Mesendoderm (in vitro differentiated cells): ENCODE data around the gene CDH23.

Source experiments
- DNase-seq: peaks from one replicate; pipeline ENCODE4 v3.0.0; 2013
- H2AK5ac ChIP-seq: 2 replicates; pipeline ENCODE4 v1.6.1; 2013; ENCODE audit warnings: low read length, inconsistent platforms
- H2BK120ac ChIP-seq: 2 replicates; pipeline ENCODE4 v1.6.1; 2013; ENCODE audit warnings: low read depth, mild to moderate bottlenecking, low read length, moderate library complexity, mixed read lengths
- H2BK15ac ChIP-seq: replicated peaks from 2 replicates; pipeline ENCODE4 v1.6.1; 2013; ENCODE audit warnings: low read depth, mild to moderate bottlenecking, moderate library complexity
- H2BK5ac ChIP-seq: 2 replicates; pipeline ENCODE4 v1.6.1; 2013; ENCODE audit warnings: low read length, inconsistent platforms
- H3K18ac ChIP-seq: 2 replicates; pipeline ENCODE4 v1.6.1; 2013; ENCODE audit warnings: mild to moderate bottlenecking, low read length, mixed read lengths
- H3K23ac ChIP-seq: one replicate; pipeline ENCODE4 v1.6.1; 2013; ENCODE audit warnings: low read length
- H3K27ac ChIP-seq: 2 replicates; pipeline ENCODE4 v1.5.1; 2013; ENCODE audit warnings: low read depth, mild to moderate bottlenecking, inconsistent platforms, low read length, moderate library complexity
- H3K27me3 ChIP-seq: 2 replicates; pipeline ENCODE4 v1.6.1; 2013; ENCODE audit warnings: low read length, control low read depth, mild to moderate bottlenecking, inconsistent platforms; ENCODE audit not compliant: insufficient read depth, poor library complexity
- H3K36me3 ChIP-seq: 2 replicates; pipeline ENCODE4 v1.6.1; 2013; ENCODE audit warnings: low read length, inconsistent platforms; ENCODE audit not compliant: control insufficient read depth, insufficient read depth
- H3K4ac ChIP-seq: one replicate; pipeline ENCODE4 v1.6.1; 2013; ENCODE audit warnings: low read depth, mild to moderate bottlenecking, low read length, moderate library complexity
- H3K4me1 ChIP-seq: 2 replicates; pipeline ENCODE4 v1.6.1; 2013; ENCODE audit warnings: low read depth, low read length, inconsistent platforms; ENCODE audit not compliant: control insufficient read depth
- H3K4me2 ChIP-seq: 2 replicates; pipeline ENCODE4 v1.6.1; 2013; ENCODE audit warnings: low read length
- H3K4me3 ChIP-seq: 2 replicates; pipeline ENCODE4 v1.5.1; 2013; ENCODE audit warnings: mild to moderate bottlenecking, low read length
- H3K56ac ChIP-seq: one replicate; pipeline ENCODE4 v1.6.1; 2013; ENCODE audit warnings: low read length
- H3K79me1 ChIP-seq: 2 replicates; pipeline ENCODE4 v1.6.1; 2013; ENCODE audit warnings: low read length, inconsistent platforms
- H3K79me2 ChIP-seq: 2 replicates; pipeline ENCODE4 v1.6.1; 2013; ENCODE audit warnings: mild to moderate bottlenecking, low read length; ENCODE audit not compliant: control insufficient read depth, insufficient read depth
- H3K9ac ChIP-seq: 2 replicates; pipeline ENCODE4 v1.6.1; 2013; ENCODE audit warnings: low read length, inconsistent platforms
- H4K5ac ChIP-seq: one replicate; pipeline ENCODE4 v1.6.1; 2013; ENCODE audit warnings: low read length
- H4K8ac ChIP-seq: one replicate; pipeline ENCODE4 v1.6.1; 2013; ENCODE audit warnings: low read depth, mild to moderate bottlenecking, control low read depth, low read length, moderate library complexity
- WGBS: extraction: QIAGEN DNeasy Blood & Tissue Kit; methylation state at CpG from one replicate; pipeline ENCODE4 v1.1.7; 2013; ENCODE audit warnings: low lambda C conversion rate, missing lambda C conversion rate; ENCODE audit not compliant: insufficient coverage; ENCODE audit errors: extremely low coverage; 5-methylcytosine and 5-hydroxymethylcytosine counted together

CDH23 gene

GRCh38 chr10:71712572-71713134 lies 315.9 kb downstream of the CDH23 start:
- H3K4me2 ChIP-seq = no peak overlapping the region
- no peak overlapping the region for H3K9ac ChIP-seq
- no peak overlapping the region for H2BK15ac ChIP-seq
- H3K36me3 ChIP-seq = no peaks in the 10 kb centered on the region
- no peak overlapping the region for H3K27ac ChIP-seq
- no peaks in the 10 kb centered on the region for H3K79me2 ChIP-seq
- H3K23ac ChIP-seq = no peak overlapping the region
- no peak overlapping the region for H3K4ac ChIP-seq
- H4K5ac ChIP-seq = no peak overlapping the region
- no peaks in the 10 kb centered on the region for H3K4me1 ChIP-seq
- WGBS = no CpG with 5 or more reads among the region's 17 CpGs
- no peak overlapping the region for H3K18ac ChIP-seq
- no peak for DNase-seq
- no peaks in the 10 kb centered on the region for H3K27me3 ChIP-seq
- no peak overlapping the region for H2BK5ac ChIP-seq
- no peak overlapping the region for H2AK5ac ChIP-seq
- H3K56ac ChIP-seq = no peak overlapping the region
- no peaks in the 10 kb centered on the region for H3K79me1 ChIP-seq
- no peak overlapping the region for H2BK120ac ChIP-seq
- H3K4me3 ChIP-seq = no peak overlapping the region
- H4K8ac ChIP-seq = no peak overlapping the region

- Histone ChIP-seq H3K23ac (no peak overlapping the region), H3K79me1 (no peaks in the 10 kb centered on the region), H3K27me3 (no peaks in the 10 kb centered on the region), H3K18ac (no peak overlapping the region), H3K4me2 (no peak overlapping the region), H2BK120ac (no peak overlapping the region), H3K36me3 (no peaks in the 10 kb centered on the region), H2AK5ac (no peak overlapping the region), H4K8ac (no peak overlapping the region), H3K27ac (no peak overlapping the region), H3K79me2 (no peaks in the 10 kb centered on the region), H4K5ac (no peak overlapping the region), H3K4me1 (no peaks in the 10 kb centered on the region), H2BK5ac (no peak overlapping the region), H2BK15ac (no peak overlapping the region), H3K4me3 (no peak overlapping the region), H3K4ac (no peak overlapping the region), H3K9ac (peak overlapping the region; percentile 34), H3K56ac (peak overlapping the region; percentile 74)
- peak; percentile 60 for DNase-seq
- no CpG with 5 or more reads among the region's 12 CpGs for WGBS
Observed at GRCh38 chr10:71713135-71714030, 316.7 kb downstream of the CDH23 start.

- H3K4me2 ChIP-seq = no peak overlapping the region
- H3K4me3 ChIP-seq = no peak overlapping the region
- H2BK120ac ChIP-seq = no peak overlapping the region
- no peak overlapping the region for H3K27ac ChIP-seq
- no peak overlapping the region for H4K5ac ChIP-seq
- peak overlapping the region; percentile 50 for H3K23ac ChIP-seq
- H4K8ac ChIP-seq = no peak overlapping the region
- no peaks in the 10 kb centered on the region for H3K79me2 ChIP-seq
- H3K27me3 ChIP-seq = no peaks in the 10 kb centered on the region
- H3K18ac ChIP-seq = no peak overlapping the region
- no peaks in the 10 kb centered on the region for H3K4me1 ChIP-seq
- no peak overlapping the region for H2AK5ac ChIP-seq
- no peak overlapping the region for H2BK5ac ChIP-seq
- no CpG with 5 or more reads among the region's 4 CpGs for WGBS
- no peaks in the 10 kb centered on the region for H3K79me1 ChIP-seq
- no peaks in the 10 kb centered on the region for H3K36me3 ChIP-seq
- H3K9ac ChIP-seq = no peak overlapping the region
- DNase-seq = no peak
- no peak overlapping the region for H2BK15ac ChIP-seq
- peak overlapping the region; percentile 10 for H3K56ac ChIP-seq
- H3K4ac ChIP-seq = no peak overlapping the region
Observed at GRCh38 chr10:71714031-71714410, 317.3 kb downstream of the CDH23 start.

- Histone ChIP-seq H3K27me3 (no peaks in the 10 kb centered on the region), H4K5ac (no peak overlapping the region), H2BK5ac (no peak overlapping the region), H3K56ac (no peak overlapping the region), H3K23ac (no peak overlapping the region), H2BK15ac (no peak overlapping the region), H3K4ac (no peak overlapping the region), H3K79me1 (no peaks in the 10 kb centered on the region), H2AK5ac (no peak overlapping the region), H3K27ac (no peak overlapping the region), H3K79me2 (no peaks in the 10 kb centered on the region), H3K4me3 (no peak overlapping the region), H2BK120ac (no peak overlapping the region), H3K4me1 (peaks cover 4% of the 10 kb centered on the region), H4K8ac (no peak overlapping the region), H3K36me3 (no peaks in the 10 kb centered on the region), H3K9ac (no peak overlapping the region), H3K4me2 (no peak overlapping the region), H3K18ac (no peak overlapping the region)
- WGBS = no CpG with 5 or more reads among the region's 5 CpGs
- no peak for DNase-seq
Observed at GRCh38 chr10:71714592-71714991, 317.9 kb downstream of the CDH23 start.

GRCh38 chr10:71715026-71715425 lies 318.3 kb downstream of the CDH23 start:
- Histone ChIP-seq H2BK5ac (no peak overlapping the region), H3K79me2 (no peaks in the 10 kb centered on the region), H3K4me1 (peaks cover 5% of the 10 kb centered on the region), H3K56ac (no peak overlapping the region), H3K9ac (no peak overlapping the region), H3K36me3 (no peaks in the 10 kb centered on the region), H2BK120ac (no peak overlapping the region), H3K4me2 (no peak overlapping the region), H3K27me3 (no peaks in the 10 kb centered on the region), H4K8ac (no peak overlapping the region), H3K18ac (no peak overlapping the region), H3K23ac (no peak overlapping the region), H3K79me1 (no peaks in the 10 kb centered on the region), H3K4ac (no peak overlapping the region), H3K27ac (no peak overlapping the region), H4K5ac (no peak overlapping the region), H2BK15ac (no peak overlapping the region), H2AK5ac (no peak overlapping the region), H3K4me3 (no peak overlapping the region)
- no peak for DNase-seq
- WGBS = no CpG with 5 or more reads among the region's 8 CpGs
